Spleen (tissue), 7 donors: Measurements from ENCODE around the gene GNA14.

Experiments
- CTCF ChIP-seq, 11 experiments: fragments of 200-600 bp in 7 of 11; fragments of 450-650 bp in 4 of 11; sonication (generic) in 4 of 11; IDR thresholded peaks in 8 of 11; conservative IDR thresholded peaks in 3 of 11; 1 replicate in 7 of 11; 2 replicates in 4 of 11; pipeline versions ENCODE4 v1.4.0 to v1.8.0; 2016 to 2021; ENCODE audit warnings: antibody characterized with exemption in 11 of 11, inconsistent platforms in 4 of 11, mild to moderate bottlenecking in 1 of 11
- POLR2AphosphoS5 ChIP-seq, 3 donors: sonication (generic); formaldehyde crosslinking; IDR thresholded peaks; one replicate each; pipeline ENCODE4 v1.5.1; 2017; ENCODE audit warnings: antibody characterized with exemption in 3 of 3
- donor health status: DM: no; HTN: no; CAD: no; lungs with moderate emphysema.
- donor health status: DM: no; HTN: no; CAD: no.
- donor health status: DM: no; HTN: no; CAD: no.

- TF ChIP-seq POLR2AphosphoS5 (IDR thresholded peaks at IDR 0.05) (no peak), CTCF (IDR thresholded peaks at IDR 0.05 in 8 of 11, conservative IDR thresholded peaks at IDR 0.05 in 3 of 11) (no peak)
These were observed 245.8 kb downstream of the GNA14 start for GRCh38 chr9:77402286-77402685.
